ENCODE data around the gene CLEC16A.

Gene CLEC16A

DNA sequence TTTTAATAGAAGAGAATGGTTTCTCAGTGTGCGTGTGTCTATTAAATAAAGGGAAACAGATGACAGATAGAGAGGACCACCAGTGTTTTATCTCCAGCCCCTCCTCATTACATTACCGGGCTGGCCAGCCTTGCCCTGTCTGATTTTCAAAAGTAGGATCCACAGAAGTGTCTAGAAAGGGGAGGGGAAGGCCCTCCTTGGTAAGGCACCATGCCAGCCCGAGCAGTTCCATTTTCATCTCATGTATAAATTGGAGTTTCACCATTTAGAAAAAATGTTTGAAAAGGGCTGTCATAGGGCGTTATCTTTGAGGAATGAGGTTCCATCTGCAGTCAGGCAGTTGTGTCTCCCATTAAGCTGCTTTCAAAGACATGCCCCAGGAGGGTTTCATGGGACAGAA is 214.9 kb downstream of the CLEC16A start:
- Histone ChIP-seq H3K4me1 (ENCODE audit: control insufficient read depth, insufficient read depth, low read length) (no peaks in the 10 kb centered on the region), H3K36me3 (ENCODE audit: control insufficient read depth, insufficient read depth, low read length) (no peaks in the 10 kb centered on the region), H3K27me3 (ENCODE audit: control insufficient read depth, insufficient read depth, low read length) (no peaks in the 10 kb centered on the region), H3K9me3 (ENCODE audit: control insufficient read depth, low read length) (no peaks in the 10 kb centered on the region), H3K9ac (ENCODE audit: low read length) (no peak overlapping the region), H3K4me3 (ENCODE audit: low read length) (no peak overlapping the region)

DNA sequence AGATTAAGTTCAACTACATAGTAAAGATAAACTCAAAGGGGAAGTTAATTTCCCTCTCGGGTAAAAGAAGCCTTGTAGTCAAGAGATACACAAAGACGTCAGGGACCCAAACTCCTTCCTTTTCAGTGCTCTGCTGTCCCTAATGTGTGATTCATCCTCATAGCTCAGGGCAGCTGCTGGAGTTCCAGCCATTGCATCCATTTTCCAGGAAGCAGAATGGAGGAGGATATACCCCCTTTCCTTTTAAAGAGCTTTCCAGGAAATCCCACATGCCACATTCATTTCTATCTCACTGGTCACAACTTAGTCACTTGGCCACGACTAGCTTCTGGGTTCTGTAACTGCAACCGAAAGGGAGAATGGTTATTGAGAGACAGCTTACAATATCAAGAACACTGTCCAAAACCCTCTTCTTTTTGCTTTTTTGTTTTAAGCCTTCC is 216.3 kb downstream of the CLEC16A start:
- Histone ChIP-seq H3K9ac (ENCODE audit: low read length) (no peak overlapping the region), H3K27me3 (ENCODE audit: control insufficient read depth, insufficient read depth, low read length) (no peaks in the 10 kb centered on the region), H3K36me3 (ENCODE audit: control insufficient read depth, insufficient read depth, low read length) (no peaks in the 10 kb centered on the region), H3K4me1 (ENCODE audit: control insufficient read depth, insufficient read depth, low read length) (peaks cover 8% of the 10 kb centered on the region), H3K9me3 (ENCODE audit: control insufficient read depth, low read length) (no peaks in the 10 kb centered on the region), H3K4me3 (ENCODE audit: low read length) (no peak overlapping the region)

DNA sequence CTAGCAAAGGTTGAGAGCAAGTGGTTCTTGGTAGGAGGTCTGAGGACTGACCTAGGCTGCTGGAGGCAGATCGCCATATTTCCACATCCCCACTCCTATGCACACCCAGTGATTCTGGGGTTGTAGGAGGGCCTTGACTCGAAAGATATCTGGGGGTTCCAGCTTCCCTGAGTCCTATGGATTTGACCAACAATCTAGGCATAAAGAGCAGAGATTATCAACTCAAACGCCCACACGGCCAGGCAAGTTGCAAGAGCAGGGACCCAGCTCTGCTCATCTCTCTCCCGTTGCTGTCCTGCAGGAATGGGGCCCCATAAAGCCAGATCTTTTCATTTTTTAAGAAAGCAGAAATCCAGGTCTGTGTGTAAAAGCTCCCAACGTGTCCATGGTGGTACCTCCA is 217.1 kb downstream of the CLEC16A start:
- no peaks in the 10 kb centered on the region for H3K27me3 ChIP-seq (ENCODE audit: control insufficient read depth, insufficient read depth, low read length)
- H3K4me3 ChIP-seq (ENCODE audit: low read length): no peak overlapping the region
- no peaks in the 10 kb centered on the region for H3K36me3 ChIP-seq (ENCODE audit: control insufficient read depth, insufficient read depth, low read length)
- no peaks in the 10 kb centered on the region for H3K9me3 ChIP-seq (ENCODE audit: control insufficient read depth, low read length)
- H3K4me1 ChIP-seq (ENCODE audit: control insufficient read depth, insufficient read depth, low read length): peaks cover 8% of the 10 kb centered on the region
- no peak overlapping the region for H3K9ac ChIP-seq (ENCODE audit: low read length)

DNA sequence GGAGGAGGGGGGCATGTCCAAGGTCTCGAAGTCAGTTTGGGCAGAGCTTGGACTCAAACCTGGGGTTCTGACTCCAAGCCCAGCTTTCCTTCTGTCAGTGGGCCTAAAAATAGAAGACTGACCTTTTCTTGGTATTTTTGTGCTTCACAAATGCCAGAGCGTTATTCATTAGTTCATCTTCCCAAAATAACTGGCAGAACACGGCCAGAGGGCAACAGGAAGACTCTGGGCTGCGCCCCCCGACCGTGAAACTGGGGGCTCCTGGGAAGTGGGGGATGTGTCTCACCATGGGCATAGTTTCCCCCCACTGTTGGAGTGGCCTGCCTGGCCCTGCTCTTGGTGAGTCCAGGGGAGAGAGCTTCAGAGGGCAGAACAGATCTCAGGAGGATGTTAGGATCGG is 217.6 kb downstream of the CLEC16A start:
- H3K9ac ChIP-seq (ENCODE audit: low read length): no peak overlapping the region
- H3K4me1 ChIP-seq (ENCODE audit: control insufficient read depth, insufficient read depth, low read length): peaks cover 8% of the 10 kb centered on the region
- no peaks in the 10 kb centered on the region for H3K36me3 ChIP-seq (ENCODE audit: control insufficient read depth, insufficient read depth, low read length)
- no peaks in the 10 kb centered on the region for H3K9me3 ChIP-seq (ENCODE audit: control insufficient read depth, low read length)
- no peaks in the 10 kb centered on the region for H3K27me3 ChIP-seq (ENCODE audit: control insufficient read depth, insufficient read depth, low read length)
- no peak overlapping the region for H3K4me3 ChIP-seq (ENCODE audit: low read length)

DNA sequence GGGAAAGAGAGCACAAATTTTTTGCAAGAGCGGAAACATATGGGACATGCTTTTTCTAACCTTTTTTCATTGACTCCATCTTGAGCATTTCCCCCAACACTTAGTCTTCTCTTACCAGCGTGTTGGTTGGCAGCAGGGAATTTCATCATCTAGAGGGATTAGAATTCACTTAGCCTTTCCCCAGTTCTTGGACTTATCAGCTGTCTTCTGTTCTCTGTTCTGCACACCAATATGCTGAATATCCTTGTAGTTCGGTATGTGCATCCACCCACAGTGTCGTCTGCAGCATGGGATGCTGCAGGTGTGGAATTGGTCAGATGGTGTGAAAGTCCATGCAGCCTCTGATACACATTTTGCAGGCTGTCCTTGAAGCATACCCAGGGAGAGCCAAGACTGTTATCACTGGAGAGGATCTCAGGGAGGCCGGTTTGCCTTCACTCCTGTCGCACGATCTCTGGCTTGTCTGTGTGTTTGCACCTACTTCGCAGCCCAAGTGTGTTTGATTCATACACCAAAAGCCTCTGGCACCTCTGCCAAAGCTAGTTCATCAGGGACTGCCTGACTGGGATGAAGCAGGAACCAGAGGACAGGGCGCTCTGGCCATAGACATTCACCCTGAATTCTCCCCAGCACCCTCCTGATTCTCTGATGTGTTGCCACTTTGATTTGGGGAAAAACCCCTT is 218.4 kb downstream of the CLEC16A start:
- H3K9me3 ChIP-seq (ENCODE audit: control insufficient read depth, low read length): no peaks in the 10 kb centered on the region
- peaks cover 8% of the 10 kb centered on the region for H3K4me1 ChIP-seq (ENCODE audit: control insufficient read depth, insufficient read depth, low read length)
- no peak overlapping the region for H3K4me3 ChIP-seq (ENCODE audit: low read length)
- no peaks in the 10 kb centered on the region for H3K36me3 ChIP-seq (ENCODE audit: control insufficient read depth, insufficient read depth, low read length)
- H3K27me3 ChIP-seq (ENCODE audit: control insufficient read depth, insufficient read depth, low read length): no peaks in the 10 kb centered on the region
- no peak overlapping the region for H3K9ac ChIP-seq (ENCODE audit: low read length)

DNA sequence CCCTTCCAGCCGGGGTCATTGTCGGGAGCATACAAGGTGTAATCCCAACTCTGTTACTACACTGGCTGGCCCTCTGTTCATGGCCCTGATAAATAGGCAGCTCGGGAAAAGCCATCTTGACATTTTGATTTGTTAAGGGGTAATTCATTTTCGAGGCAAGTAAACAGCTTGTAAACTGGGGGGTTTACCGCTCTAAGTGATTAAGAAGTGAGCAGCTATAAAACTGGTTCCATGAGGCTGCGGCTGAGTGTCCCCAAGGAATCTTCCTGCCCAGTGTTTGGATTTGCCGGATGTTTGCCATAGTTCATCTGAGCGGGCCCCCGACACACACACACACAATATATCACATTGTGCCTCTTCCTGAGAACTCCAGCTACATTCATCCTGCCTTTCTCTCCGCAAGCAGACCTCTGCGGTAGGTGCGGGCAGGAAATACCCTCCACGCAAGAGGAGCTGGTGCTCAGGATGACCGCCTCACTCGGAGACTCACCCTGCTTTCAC is 219.4 kb downstream of the CLEC16A start:
- Histone ChIP-seq H3K36me3 (ENCODE audit: control insufficient read depth, insufficient read depth, low read length) (no peaks in the 10 kb centered on the region), H3K27me3 (ENCODE audit: control insufficient read depth, insufficient read depth, low read length) (no peaks in the 10 kb centered on the region), H3K4me1 (ENCODE audit: control insufficient read depth, insufficient read depth, low read length) (peaks cover 8% of the 10 kb centered on the region), H3K4me3 (ENCODE audit: low read length) (no peak overlapping the region), H3K9ac (ENCODE audit: low read length) (no peak overlapping the region), H3K9me3 (ENCODE audit: control insufficient read depth, low read length) (no peaks in the 10 kb centered on the region)

DNA sequence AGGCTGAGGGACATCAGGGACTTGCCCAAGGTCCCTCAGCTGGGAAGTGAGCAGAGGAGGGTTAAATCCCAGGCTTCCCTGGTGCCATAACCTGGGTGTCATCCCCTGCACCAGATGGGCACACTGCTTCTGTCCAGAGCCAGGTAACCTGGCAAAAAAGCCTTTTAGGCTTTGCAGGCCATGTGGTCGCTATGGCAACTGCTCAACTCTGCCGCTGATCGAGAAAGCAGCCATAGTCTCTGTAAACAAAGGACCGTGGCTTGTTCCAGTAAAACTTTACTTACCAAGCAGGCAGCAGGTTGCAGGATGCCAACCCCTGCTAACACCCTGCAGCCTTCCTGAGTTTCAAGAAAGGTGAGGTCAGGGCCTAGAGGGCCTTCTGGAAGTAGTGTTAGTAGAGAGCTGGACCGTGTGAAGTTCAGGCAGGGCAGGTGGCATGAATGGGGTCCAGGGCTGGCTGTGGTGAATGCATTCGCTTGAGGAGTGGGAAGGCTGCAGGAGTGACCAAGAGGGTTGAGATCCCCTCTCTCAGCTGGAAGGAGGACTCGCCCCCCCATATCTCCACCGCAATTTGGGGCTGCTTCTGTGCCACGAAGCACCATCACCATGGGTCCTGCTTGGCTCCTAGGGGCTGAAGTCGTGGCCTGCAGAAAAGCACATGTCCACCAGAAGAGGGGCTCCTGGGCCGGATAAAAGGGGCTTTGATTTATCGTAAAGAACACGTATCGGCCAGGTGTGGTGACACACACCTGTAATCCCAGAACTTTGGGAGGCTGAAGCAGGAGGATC is 220.3 kb downstream of the CLEC16A start:
- no peaks in the 10 kb centered on the region for H3K27me3 ChIP-seq (ENCODE audit: control insufficient read depth, insufficient read depth, low read length)
- H3K9ac ChIP-seq (ENCODE audit: low read length): no peak overlapping the region
- no peaks in the 10 kb centered on the region for H3K9me3 ChIP-seq (ENCODE audit: control insufficient read depth, low read length)
- H3K4me3 ChIP-seq (ENCODE audit: low read length): no peak overlapping the region
- peaks cover 8% of the 10 kb centered on the region for H3K4me1 ChIP-seq (ENCODE audit: control insufficient read depth, insufficient read depth, low read length)
- H3K36me3 ChIP-seq (ENCODE audit: control insufficient read depth, insufficient read depth, low read length): no peaks in the 10 kb centered on the region

DNA sequence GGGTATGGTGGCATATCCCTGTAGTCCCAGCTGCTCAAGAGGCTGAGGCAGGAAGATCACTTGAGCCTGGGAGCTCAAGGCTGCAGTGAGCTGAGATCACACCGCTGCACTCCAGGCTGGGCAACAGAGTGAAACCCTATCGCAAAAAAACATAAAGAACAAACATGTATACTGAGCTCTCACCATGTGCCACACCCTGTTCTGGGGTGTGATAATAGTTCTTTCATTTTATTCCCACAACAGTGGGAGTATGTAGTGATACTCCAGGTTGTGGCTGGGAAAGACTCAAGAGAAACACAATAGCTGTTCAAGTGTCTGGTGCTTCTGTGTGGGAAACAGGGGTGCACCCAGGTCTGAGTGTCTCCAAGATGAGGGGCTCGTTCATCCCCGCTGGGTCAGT is 221.0 kb downstream of the CLEC16A start:
- Histone ChIP-seq H3K36me3 (ENCODE audit: control insufficient read depth, insufficient read depth, low read length) (no peaks in the 10 kb centered on the region), H3K9ac (ENCODE audit: low read length) (no peak overlapping the region), H3K27me3 (ENCODE audit: control insufficient read depth, insufficient read depth, low read length) (no peaks in the 10 kb centered on the region), H3K9me3 (ENCODE audit: control insufficient read depth, low read length) (no peaks in the 10 kb centered on the region), H3K4me1 (ENCODE audit: control insufficient read depth, insufficient read depth, low read length) (peaks cover 8% of the 10 kb centered on the region), H3K4me3 (ENCODE audit: low read length) (no peak overlapping the region)

DNA sequence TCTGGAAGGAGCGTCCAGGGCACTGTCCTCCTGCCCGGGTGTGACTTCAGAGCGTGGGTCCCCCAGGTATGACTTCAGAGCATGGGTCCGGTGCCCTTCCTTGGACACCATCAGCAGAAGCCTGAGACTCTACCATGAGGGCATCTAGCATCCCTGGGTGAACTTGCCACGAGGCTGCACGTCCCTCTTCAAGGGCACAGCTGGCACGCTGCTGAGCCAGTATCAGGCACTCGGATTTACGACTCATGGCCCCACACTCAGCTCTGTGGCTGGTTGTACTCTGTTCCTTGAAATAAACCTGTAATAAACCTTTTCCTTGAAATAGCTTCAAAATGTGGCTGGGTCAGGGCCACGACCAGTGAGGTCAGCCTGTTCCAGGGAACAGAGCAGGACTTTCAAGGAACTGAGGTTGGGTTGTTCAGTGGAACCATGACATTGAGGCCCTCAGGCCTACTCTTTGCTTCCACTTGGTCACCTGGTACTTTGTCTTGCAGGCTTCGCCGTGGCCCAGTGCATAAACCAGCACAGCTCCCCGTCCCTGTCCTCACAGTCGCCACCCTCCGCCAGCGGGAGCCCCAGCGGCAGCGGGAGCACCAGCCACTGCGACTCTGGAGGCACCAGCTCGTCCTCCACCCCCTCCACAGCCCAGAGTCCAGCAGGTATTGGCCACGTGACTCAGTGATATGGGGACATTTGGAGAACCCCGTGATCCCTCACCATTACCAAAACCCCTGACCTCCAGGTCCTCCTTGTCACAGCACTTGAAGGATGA is 221.7 kb downstream of the CLEC16A start:
- Histone ChIP-seq H3K4me3 (ENCODE audit: low read length) (no peak overlapping the region), H3K27me3 (ENCODE audit: control insufficient read depth, insufficient read depth, low read length) (no peaks in the 10 kb centered on the region), H3K36me3 (ENCODE audit: control insufficient read depth, insufficient read depth, low read length) (no peaks in the 10 kb centered on the region), H3K4me1 (ENCODE audit: control insufficient read depth, insufficient read depth, low read length) (peaks cover 8% of the 10 kb centered on the region), H3K9ac (ENCODE audit: low read length) (no peak overlapping the region), H3K9me3 (ENCODE audit: control insufficient read depth, low read length) (no peaks in the 10 kb centered on the region)

DNA sequence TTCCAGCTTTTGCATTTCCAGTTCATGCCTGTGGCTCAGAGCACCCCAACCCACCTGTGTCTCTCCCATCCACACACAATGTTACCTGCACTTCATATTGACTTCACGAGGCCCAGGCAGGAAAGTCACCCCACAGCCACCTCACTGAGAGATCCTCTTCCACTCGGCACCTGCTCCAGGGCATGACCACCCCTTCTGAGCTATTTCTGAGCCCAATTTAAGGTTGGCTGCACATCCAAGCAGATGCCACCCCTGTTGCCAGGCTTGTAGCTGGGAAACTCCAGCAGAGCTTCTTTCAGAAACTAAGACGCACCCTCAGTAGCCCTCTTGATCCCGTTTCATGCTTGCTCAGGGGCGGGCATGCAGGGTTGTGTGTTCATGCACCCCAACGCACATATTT is 223.2 kb downstream of the CLEC16A start:
- Histone ChIP-seq H3K9me3 (ENCODE audit: control insufficient read depth, low read length) (no peaks in the 10 kb centered on the region), H3K4me1 (ENCODE audit: control insufficient read depth, insufficient read depth, low read length) (peaks cover 8% of the 10 kb centered on the region), H3K4me3 (ENCODE audit: low read length) (no peak overlapping the region), H3K27me3 (ENCODE audit: control insufficient read depth, insufficient read depth, low read length) (no peaks in the 10 kb centered on the region), H3K36me3 (ENCODE audit: control insufficient read depth, insufficient read depth, low read length) (no peaks in the 10 kb centered on the region), H3K9ac (ENCODE audit: low read length) (no peak overlapping the region)

DNA sequence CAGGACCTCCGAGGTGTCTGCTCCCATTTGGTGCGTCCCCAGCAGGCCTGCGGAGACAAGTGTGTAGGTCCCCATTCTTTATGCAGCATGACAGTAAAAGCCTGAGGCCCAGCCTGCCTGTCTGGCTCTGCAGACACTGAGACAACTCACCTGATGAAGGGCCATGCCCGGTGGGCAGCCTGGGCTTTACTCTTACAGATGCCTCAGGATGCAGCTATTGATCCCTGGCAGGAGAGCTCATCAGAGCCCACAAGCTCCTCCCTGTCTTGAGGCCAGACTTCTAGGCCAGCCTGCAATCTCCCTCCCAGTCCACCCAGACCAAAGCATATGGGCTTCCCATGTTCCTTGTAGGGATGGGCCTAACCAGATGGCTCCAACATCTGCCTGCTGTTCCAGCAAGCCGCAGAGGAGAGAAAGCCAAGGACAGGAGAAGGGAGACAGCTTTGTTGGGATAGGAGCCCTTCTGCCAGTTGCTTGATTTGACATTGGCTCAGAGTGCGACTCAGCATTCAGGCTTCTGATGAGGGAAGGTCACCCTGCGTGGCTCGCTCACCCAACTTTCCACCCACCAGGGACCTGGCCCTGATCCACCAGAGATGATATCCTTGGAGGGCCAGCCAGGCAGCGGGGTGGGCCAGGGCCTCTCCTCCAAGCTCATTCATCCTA is 224.2 kb downstream of the CLEC16A start:
- Histone ChIP-seq H3K36me3 (ENCODE audit: control insufficient read depth, insufficient read depth, low read length) (no peaks in the 10 kb centered on the region), H3K4me3 (ENCODE audit: low read length) (no peak overlapping the region), H3K9ac (ENCODE audit: low read length) (no peak overlapping the region), H3K4me1 (ENCODE audit: control insufficient read depth, insufficient read depth, low read length) (peaks cover 8% of the 10 kb centered on the region), H3K9me3 (ENCODE audit: control insufficient read depth, low read length) (no peaks in the 10 kb centered on the region), H3K27me3 (ENCODE audit: control insufficient read depth, insufficient read depth, low read length) (no peaks in the 10 kb centered on the region)

Measured in mucosa of stomach (tissue), 1 donor.